DND-41 (cell line): ENCODE data around the gene RIPOR3.

Experiments
- CTCF ChIP-seq: IDR thresholded peaks from 2 replicates; pipeline ENCODE4 v1.5.1; 2012; ENCODE audit warnings: borderline replicate concordance, low read length, moderate library complexity, mild to moderate bottlenecking; ENCODE audit not compliant: poor library complexity, severe bottlenecking; ENCODE audit errors: extremely low read depth
- EZH2 ChIP-seq: IDR thresholded peaks from 3 replicates; pipeline ENCODE4 v1.6.1; 2012; ENCODE audit warnings: borderline replicate concordance, low read depth, mild to moderate bottlenecking, moderate library complexity, low read length, inconsistent platforms; ENCODE audit not compliant: severe bottlenecking

- TF ChIP-seq CTCF (no peak), EZH2 (no peak)
Measured at GRCh38 chr20:50545126-50545525, 146.2 kb downstream of the RIPOR3 start.
